Common myeloid progenitor, CD34-positive (primary cell): ENCODE data around the gene LZTS3.

Source experiments
- CTCF ChIA-PET: fragments of 350-600 bp; sonication (Branson Sonifier 250); formaldehyde crosslinking; loops from one replicate; lab custom pipeline; 2021; ENCODE audit warnings: antibody characterized with exemption; lab: Charles Lee
- POLR2A ChIA-PET: fragments of 350-600 bp; sonication (Branson Sonifier 250); formaldehyde crosslinking; loops from one replicate; lab custom pipeline; 2021; ENCODE audit warnings: antibody characterized with exemption; lab: Charles Lee
- DNase-seq, 3 donors: peaks; one replicate each; pipeline versions ENCODE4 v3.0.0 to v3.0.0-alpha.2; 2013
- H3K27ac ChIP-seq, 2 experiments: 1 replicate in 1 of 2; 2 replicates in 1 of 2; pipeline ENCODE4 v1.7.0; 2013; ENCODE audit warnings: inconsistent platforms in 2 of 2, low read length in 2 of 2, mild to moderate bottlenecking in 2 of 2, low read depth in 1 of 2, moderate library complexity in 1 of 2; ENCODE audit not compliant: severe bottlenecking in 2 of 2, insufficient read depth in 1 of 2, poor library complexity in 1 of 2
- H3K27me3 ChIP-seq, 5 experiments: replicated peaks in 2 of 5; 1 replicate in 3 of 5; 2 replicates in 2 of 5; pipeline versions ENCODE4 v1.6.1 to v1.7.0; 2013; ENCODE audit warnings: low read length in 4 of 5, mild to moderate bottlenecking in 2 of 5, moderate library complexity in 2 of 5, inconsistent platforms in 1 of 5; ENCODE audit not compliant: insufficient read depth in 5 of 5, control insufficient read depth in 4 of 5
- H3K36me3 ChIP-seq, 4 experiments: 1 replicate in 2 of 4; 2 replicates in 2 of 4; pipeline versions ENCODE4 v1.6.1 to v1.7.0; 2013; ENCODE audit warnings: low read length in 3 of 4, control low read depth in 1 of 4, mild to moderate bottlenecking in 1 of 4; ENCODE audit not compliant: control insufficient read depth in 4 of 4, insufficient read depth in 4 of 4
- H3K4me1 ChIP-seq, 4 experiments: 1 replicate in 3 of 4; 2 replicates in 1 of 4; pipeline versions ENCODE4 v1.6.1 to v1.7.1; 2013; ENCODE audit warnings: low read length in 3 of 4, mild to moderate bottlenecking in 3 of 4, control low read depth in 1 of 4, inconsistent platforms in 1 of 4, moderate library complexity in 1 of 4; ENCODE audit not compliant: control insufficient read depth in 4 of 4, insufficient read depth in 4 of 4; ENCODE audit errors: control extremely low read depth in 1 of 4
- H3K4me3 ChIP-seq, 7 experiments: 1 replicate in 4 of 7; 2 replicates in 3 of 7; pipeline versions ENCODE4 v1.5.1 to v1.7.0; 2013; ENCODE audit warnings: mild to moderate bottlenecking in 7 of 7, low read length in 6 of 7, moderate library complexity in 6 of 7, inconsistent platforms in 2 of 7, low read depth in 2 of 7, control low read depth in 1 of 7; ENCODE audit not compliant: insufficient read depth in 4 of 7, control insufficient read depth in 1 of 7; ENCODE audit errors: extremely low read depth in 1 of 7
- H3K9me3 ChIP-seq, 5 experiments: 1 replicate in 4 of 5; 2 replicates in 1 of 5; pipeline versions ENCODE4 v1.6.1 to v1.7.1; 2013; ENCODE audit warnings: low read length in 4 of 5, mild to moderate bottlenecking in 2 of 5, inconsistent platforms in 1 of 5, low read depth in 1 of 5, moderate library complexity in 1 of 5; ENCODE audit not compliant: control insufficient read depth in 4 of 5, insufficient read depth in 2 of 5; ENCODE audit errors: control extremely low read depth in 1 of 5
- WGBS: methylation state at CpG from one replicate; pipeline ENCODE4 v1.1.5; 2013; ENCODE audit not compliant: insufficient coverage; 5-methylcytosine and 5-hydroxymethylcytosine counted together

LZTS3 gene

DNA sequence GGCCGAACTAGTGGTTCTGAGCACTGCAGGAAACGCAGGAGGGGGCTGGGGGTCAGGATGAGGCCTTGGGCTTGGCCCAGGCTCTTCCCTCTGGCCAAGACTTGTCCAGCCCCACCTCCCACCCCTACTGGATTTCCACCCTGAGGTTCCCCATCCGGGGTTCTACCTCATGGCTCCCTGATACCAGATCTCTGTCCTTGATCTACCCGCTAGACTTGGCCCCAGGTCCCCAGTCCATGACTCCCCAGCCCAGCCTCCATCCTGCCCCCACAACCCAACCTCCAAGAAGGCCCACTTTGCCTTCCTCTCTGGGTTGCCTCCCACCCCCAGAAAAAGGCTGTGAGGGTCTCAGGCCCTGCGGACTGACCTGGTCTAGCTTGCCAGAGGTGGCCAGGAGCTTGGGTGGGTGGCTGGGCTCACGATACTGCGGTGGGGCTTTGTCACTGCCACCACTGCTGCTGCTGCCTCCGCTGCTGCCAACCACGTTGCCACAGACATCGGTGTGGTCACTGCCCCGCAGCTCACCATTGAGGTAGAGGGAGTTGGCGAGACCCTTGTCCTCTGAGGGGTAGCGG lies 6.9 kb downstream of the LZTS3 start:
- DNase-seq = no peak
- ChIA-PET POLR2A (no interaction called here), CTCF (interaction anchor here (1.7 kb wide), 1 partner anchor 9 kb away, joined by 4 read pairs; no protein-coding TSS in a partner anchor)
- H3K27me3 ChIP-seq = peaks cover 3 to 23% (median 13%) of the 10 kb centered on the region in 5 experiments
- no peak overlapping the region for H3K4me3 ChIP-seq
- H3K4me1 ChIP-seq = peaks cover 0 to 26% (median 9%) of the 10 kb centered on the region in 4 experiments
- no peaks in the 10 kb centered on the region for H3K9me3 ChIP-seq
- no peaks in the 10 kb centered on the region for H3K36me3 ChIP-seq
- no peak overlapping the region for H3K27ac ChIP-seq
- WGBS = 100% methylated on average over 7 of the region's 13 CpGs

DNA sequence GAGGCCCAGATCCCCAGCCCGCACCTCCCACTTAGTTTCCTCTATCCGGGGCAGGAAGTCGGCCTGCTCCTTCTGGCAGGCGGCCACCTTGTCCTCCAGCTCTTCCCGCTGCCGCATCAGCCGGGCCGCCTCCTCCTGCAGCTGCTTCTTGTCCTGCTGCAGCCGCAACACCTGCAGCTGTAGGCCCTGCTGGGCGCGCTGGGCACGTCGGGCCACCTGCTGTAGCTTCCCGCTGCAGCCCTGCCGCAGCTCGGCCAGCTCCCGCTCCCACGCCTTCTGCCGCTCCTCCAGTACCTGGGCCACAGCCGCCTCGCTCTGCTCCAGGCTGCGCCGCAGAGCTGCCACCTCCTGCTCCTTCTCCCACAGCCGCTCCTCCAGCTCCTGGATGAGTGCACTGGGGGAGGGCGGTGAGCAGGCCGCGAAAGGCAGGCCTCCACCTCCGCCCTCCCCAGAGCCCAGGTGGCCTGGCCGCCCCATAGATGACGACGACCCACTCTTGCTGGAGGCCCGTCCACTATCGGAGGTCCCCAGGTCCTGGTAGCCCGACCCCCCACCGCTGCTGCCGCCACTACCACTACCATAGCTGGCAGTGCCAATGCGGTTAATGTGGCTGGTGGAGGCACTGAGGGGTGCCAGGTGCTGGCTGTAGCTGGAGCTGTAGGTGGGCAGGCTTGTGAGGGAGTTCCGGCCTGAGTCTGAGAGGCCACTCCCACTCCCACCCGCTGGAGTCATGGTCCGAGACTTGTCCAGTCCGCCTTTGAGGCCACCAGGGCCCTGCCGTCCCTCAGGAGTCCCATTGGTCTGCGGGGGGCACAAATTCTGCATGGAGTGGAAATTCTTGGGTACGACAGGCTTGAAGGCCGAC lies 7.6 kb downstream of the LZTS3 start:
- peak in 2 of 3 donors; percentile 70 to 76 for DNase-seq
- Histone ChIP-seq H3K36me3 (no peaks in the 10 kb centered on the region), H3K4me3 (no peak overlapping the region), H3K27me3 (peaks cover 0 to 23% (median 13%) of the 10 kb centered on the region in 5 experiments), H3K4me1 (peaks cover 0 to 26% (median 9%) of the 10 kb centered on the region in 4 experiments), H3K27ac (no peak overlapping the region), H3K9me3 (no peaks in the 10 kb centered on the region)
- 63% methylated on average over 39 of the region's 45 CpGs for WGBS
- CTCF ChIA-PET = interaction anchor here (1.1 to 1.7 kb wide), 2 partner anchors 9 to 13 kb away, joined by 3 to 4 read pairs; no protein-coding TSS in a partner anchor
- POLR2A ChIA-PET = interaction anchor here (0.6 to 0.7 kb wide), 4 partner anchors 33 to 112 kb away, joined by 3 to 6 read pairs (median 4); no protein-coding TSS in a partner anchor

DNA sequence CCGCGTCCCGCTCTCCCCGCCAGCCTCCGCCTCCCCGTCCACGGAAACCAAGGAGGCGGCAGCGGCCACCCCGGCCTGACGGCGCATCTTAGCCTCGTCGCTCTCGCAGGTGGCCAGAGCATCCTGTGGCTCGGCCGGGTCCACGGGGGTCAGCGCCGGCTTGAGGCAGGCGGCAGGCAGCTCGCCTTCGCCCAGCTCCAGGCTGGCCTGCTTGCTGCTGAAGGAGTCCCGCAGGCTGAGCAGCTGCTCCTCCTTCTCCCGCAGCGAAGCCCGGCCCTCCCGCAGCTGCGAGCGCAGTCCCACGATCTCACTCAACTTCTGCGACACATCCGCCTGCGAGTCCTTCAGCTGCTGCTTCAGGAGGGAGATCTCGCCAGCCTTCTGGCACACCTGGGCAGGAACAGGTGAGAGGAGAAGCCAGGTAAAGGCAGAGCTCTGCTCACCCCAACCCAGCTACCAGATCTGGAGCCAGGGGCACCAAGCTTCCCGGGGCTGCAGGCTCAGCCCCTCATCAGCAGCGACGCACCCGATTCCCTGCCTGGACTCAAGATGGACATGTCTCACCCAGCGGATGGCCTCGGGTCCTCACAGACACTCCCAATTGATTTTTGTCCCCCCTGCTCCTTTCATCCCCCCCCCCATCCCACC lies 8.5 kb downstream of the LZTS3 start:
- Histone ChIP-seq H3K27me3 (peaks cover 0 to 23% (median 13%) of the 10 kb centered on the region in 5 experiments), H3K36me3 (no peaks in the 10 kb centered on the region), H3K4me1 (peaks cover 0 to 26% (median 10%) of the 10 kb centered on the region in 4 experiments), H3K4me3 (peak overlapping the region in 1 of 7 experiments; percentile 16), H3K27ac (no peak overlapping the region), H3K9me3 (no peaks in the 10 kb centered on the region)
- ChIA-PET POLR2A (interaction anchor here (0.6 to 0.7 kb wide), 4 partner anchors 34 to 111 kb away, joined by 3 to 6 read pairs (median 4); no protein-coding TSS in a partner anchor), CTCF (interaction anchor here (1.1 to 1.7 kb wide), 3 partner anchors 10 to 14 kb away, joined by 3 to 4 read pairs (median 3); no protein-coding TSS in a partner anchor)
- 86% methylated on average over 35 of the region's 41 CpGs for WGBS
- no peak for DNase-seq

DNA sequence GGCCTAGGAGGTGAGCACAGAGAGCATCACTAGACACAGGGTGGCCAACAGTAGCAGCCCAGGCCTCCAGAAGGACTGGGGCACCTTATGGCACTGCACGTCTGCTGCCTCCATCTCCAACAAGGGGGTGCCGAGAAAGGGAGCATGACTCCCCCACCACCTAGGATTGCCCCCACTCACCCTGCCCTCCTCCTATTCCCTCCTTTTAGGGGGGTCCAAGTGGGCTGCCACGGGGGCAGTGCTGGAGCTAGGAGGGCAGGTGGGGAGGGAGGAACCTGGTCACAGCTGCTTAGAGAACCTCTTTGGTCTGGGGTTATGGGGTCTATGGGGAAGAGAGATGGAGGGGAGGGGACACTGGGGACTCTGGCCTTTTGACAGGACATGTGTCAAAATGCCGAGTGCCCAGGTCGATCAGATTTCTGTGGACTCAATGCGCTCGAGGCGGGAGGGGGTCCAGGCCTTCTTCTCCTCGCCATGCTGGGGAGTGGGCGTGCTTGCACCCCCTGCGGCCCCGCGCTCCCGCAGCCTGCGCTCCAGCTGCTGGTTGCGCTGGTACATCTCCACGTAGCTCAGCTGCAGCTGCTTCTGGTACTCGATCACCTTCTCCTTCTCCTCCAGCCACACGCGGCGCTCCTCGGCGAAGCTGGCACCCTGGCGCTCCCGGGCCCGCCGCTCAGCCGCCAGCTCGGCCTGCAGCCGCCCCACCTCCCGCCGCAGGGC lies 9.1 kb downstream of the LZTS3 start:
- Histone ChIP-seq H3K9me3 (no peaks in the 10 kb centered on the region), H3K27me3 (peaks cover 0 to 23% (median 13%) of the 10 kb centered on the region in 5 experiments), H3K4me3 (no peak overlapping the region), H3K27ac (no peak overlapping the region), H3K36me3 (no peaks in the 10 kb centered on the region), H3K4me1 (peaks cover 0 to 29% (median 10%) of the 10 kb centered on the region in 4 experiments)
- WGBS = 88% methylated on average over 20 of the region's 32 CpGs
- ChIA-PET CTCF (interaction anchor here (0.9 to 1.3 kb wide), 2 partner anchors 13 to 106 kb away, joined by 3 read pairs; no protein-coding TSS in a partner anchor), POLR2A (no interaction called here)
- no peak for DNase-seq

DNA sequence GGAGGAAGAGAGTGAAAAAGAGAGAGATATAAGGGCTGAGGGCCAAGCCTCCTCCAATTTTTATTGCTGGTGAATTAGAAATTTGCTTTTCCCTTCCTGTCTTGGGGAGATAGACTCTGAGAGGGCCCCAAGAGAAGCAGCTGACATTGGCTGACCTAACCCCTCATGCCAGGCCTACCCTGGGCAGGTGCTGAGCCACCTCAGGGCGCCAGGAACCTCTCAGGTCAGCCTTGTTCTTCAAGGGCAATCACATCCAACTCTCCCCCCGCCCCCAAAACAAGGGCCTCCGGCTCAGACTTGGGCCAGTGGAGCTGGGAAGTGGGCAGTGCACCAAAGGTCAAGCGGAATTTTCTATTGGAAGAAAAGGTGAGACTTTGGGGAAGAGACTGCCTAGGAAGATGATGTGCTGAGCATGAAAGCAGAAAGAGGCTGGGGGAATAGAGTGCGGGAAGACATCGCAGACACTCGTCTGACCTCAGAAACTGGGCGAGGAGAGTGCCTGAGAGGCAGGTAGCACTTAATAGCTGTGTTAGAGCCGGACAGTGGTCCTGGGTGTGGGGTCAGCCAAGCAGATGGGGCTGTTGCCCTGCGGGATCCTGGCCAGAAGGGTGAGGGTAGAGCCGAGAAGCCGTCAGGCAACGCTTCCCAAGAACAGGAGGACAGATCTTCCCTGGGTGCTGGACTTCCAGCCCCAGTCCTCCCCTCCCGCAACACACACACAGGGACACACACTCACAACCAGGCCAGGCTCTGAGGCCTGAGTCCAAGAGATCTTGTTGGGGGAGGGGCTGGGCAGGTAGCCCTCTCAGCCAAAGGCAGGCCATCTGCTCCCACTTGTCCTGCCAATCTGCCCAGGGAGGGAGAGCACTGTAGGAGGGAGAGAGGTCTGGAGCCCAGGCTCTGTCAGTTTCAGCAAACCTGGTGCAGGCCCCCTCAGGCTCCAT lies 10.0 kb downstream of the LZTS3 start:
- DNase-seq = no peak
- H3K27me3 ChIP-seq = peaks cover 0 to 15% (median 8%) of the 10 kb centered on the region in 5 experiments
- no peaks in the 10 kb centered on the region for H3K36me3 ChIP-seq
- WGBS = 95% methylated on average over 9 of the region's 14 CpGs
- ChIA-PET CTCF (interaction anchor here (0.9 to 2.1 kb wide), 5 partner anchors 8 to 110 kb away, joined by 3 to 10 read pairs (median 3); no protein-coding TSS in a partner anchor), POLR2A (interaction anchor here (0.9 to 1.1 kb wide), 2 partner anchors 84 to 92 kb away, joined by 3 read pairs; partner anchors contain the start of gene OXT)
- H3K27ac ChIP-seq = no peak overlapping the region
- no peaks in the 10 kb centered on the region for H3K9me3 ChIP-seq
- peaks cover 4 to 35% (median 15%) of the 10 kb centered on the region in 4 experiments for H3K4me1 ChIP-seq
- H3K4me3 ChIP-seq = no peak overlapping the region
